ENCODE data around the gene SMYD1.

SMYD1 gene

DNA sequence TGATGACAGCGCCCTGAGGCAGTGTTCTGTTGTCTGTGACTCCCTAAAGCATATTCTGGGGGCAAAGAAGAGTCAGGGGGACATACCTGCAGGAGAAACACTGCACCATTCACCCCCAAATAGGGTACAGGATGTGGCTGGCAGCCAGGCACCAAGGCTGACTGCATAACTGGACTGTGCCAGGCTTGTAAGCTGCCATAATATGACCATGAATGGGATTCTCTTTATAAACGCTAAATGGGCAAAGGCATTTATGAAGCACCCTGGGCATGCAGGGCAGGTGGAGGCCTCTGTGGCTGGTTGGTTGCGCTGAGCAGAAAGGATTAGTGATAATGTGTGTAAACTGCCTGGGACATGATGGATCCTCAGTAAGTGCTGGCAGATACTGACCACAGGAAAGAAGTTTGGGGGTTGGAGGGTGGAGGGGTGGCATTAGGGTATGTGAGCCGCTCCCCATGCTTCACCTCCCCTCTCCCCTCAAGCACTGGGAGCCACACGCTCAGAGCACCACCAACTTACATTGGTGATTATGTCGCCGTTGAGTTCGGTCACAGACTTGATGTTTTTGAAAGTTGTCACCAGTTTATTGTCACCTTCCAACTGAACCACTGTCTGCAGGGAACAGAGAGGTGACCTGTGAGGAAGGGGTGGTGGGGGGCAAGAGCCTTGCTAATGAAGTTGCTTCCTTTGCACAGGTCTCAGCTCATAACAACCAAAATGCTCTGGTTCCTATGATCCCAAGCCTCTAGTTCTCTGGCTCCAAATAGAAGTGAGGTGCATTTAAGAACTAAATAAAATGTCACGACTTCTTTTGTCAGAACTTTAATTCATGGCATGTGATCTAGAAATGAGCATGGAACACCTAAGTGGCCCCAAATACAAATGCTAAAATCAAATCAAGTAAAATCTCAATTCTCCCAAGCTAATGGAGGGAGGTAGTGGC is 56.6 kb downstream of the SMYD1 start:
- no peak for DNase-seq

DNA sequence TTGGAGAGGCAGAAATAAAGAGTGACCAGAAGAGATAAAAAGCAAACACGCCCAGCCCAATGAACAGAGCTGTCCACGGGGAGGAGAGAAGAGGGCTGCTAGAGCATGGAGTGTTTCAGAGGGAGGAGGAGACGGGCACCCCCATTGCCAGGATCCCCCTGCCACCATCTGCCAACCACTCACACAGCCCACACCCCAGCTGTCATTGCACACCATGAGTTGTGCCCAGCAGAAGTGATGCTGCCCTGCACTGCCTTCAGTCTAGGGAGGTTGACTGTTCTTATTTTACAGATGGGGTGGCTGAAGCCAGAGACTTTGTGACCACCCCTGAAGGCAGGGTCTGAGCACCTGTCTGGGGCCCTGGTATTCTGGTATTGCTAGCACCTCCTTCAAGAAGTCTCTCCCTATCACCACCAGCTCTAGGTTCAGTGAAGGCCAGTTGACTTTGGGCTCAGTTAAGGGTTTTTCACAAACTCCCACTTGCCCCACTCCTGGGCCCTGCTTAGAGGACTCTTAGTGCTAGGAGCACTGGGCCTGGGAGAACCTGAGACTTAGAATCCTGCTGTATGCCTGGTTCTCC is 57.8 kb downstream of the SMYD1 start:
- DNase-seq, result no peak

DNA sequence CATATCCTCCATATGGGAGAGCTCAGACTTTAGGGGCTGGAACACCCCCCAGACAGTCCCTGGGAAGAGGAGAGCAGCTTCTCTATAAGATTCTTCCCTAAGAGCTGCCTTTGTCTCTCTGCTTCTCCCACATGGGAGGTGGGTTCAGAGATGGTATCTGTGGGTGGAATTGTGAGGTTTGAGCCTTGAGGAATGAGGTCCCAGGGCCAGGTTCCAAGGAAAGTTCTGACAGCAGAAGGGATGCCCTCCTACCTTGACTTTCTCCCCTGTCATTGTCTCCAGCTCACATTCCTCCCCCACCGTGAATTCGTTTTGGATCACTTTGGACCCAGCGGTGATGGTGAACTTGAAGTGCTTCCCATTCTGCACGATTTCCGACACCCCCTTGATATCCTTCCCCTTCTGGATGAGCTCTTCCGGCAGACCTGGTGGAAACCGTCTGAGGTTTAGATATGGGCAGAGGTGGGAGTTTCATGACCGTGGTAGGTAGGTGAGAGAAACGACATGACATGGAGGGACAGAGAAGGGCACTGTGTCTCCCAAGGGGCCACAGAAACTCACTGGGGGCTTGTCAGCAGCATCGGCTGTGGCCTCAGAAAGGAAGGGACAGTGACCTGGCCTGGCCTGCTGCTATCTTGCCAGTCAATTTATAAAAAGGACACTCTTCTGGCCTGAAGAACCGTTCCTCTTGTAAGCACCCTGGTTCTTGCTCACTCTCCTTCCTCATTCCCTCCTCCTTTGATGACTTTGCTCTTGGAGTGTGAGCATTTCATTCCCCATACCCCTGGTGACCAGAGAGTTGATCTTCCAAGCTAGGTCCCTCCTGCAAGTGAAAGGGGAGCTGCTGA is 58.5 kb downstream of the SMYD1 start:
- DNase-seq, result no peak

DNA sequence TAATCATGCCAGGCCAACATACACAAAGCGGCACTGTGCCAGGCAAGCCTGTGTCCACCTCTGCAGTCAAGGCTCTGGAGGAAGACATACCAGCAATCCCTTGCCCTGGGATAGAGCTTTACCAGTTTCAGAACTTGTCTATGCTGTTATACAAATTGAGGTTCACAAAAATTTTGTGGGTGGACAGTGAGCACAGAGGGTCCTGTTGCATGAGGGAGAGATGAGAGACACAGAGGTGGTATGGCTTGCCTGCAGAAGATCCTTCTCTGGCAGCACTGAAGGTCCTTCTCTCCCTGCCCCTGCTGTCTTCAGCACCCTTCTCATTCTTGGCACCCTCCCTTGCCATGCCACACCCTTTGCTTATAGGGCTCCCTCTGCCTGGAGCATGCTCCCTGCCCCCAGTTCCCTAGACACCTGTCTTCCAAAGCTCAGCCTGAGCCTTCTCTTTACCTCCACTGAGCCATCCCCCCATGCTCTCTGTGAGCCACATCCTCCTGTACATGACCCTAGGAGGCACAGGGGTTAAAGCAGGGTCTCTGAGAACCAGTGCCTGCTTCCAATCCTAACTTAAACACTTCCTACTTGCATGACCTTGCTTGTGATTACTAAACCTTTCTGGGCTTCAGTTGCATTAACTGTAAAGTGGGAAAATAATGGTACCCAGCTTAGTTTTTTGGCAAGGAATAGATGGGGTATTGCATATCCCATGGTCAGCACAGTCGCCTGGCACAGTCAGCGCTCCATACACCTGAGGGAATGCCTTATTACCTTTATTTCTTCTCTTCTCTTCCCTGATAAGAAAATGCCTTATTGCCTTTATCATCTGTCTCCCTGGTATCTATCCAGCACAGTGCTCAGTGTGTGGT is 59.4 kb downstream of the SMYD1 start:
- no peak for DNase-seq

DNA sequence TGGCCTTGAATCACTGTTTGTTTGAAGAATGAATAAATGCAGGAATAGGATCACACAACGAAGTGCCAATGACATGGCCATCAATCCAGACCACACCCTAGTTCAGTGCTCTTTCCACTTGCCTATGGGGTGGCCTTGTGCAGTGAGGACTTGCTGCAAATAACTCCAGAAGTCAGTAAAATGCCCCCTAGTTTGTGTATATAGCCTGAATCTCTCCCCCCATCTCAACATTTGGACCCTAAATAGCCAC is 59.9 kb downstream of the SMYD1 start:
- no peak for DNase-seq

DNA sequence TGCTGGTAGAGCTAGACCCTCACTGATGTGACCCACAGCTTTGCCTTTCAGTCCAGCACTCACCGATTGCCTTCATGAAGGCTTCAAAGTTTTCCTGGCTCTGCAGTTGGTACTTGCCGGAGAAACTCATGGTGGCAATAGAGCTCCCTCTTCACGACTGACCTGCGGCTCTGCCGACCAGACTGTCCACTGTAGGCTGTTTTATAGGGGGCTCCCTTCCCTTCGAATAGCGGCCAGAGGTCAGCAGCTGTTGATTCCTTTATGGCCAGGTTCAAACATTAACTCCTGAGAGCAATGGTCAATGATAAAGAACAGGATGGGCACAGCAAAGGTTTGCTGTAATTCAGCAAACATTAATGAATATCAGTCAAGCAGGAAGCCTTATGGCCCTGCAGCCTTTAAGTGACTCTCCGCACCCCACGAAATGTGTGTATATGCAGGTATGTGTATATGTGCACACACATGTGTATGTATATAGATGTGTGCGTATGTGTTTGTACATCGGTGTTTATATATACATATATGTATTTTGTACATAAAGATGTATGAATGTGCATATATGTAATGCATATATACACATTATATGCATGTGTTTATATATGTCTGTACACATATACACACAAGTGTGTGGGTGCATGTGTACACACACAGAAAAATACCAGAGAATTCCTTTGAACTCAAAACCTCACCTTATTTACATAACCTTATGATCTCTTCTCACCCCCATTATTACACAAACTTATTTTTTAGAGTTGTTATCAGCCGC is 60.4 kb downstream of the SMYD1 start, which contains the start of gene FABP1:
Gene FABP1, minus strand, starts transcription at position 175 of the 766 bp plus-strand sequence. Its CDS starts 45 bp downstream, at position 130.
- no peak for DNase-seq

DNA sequence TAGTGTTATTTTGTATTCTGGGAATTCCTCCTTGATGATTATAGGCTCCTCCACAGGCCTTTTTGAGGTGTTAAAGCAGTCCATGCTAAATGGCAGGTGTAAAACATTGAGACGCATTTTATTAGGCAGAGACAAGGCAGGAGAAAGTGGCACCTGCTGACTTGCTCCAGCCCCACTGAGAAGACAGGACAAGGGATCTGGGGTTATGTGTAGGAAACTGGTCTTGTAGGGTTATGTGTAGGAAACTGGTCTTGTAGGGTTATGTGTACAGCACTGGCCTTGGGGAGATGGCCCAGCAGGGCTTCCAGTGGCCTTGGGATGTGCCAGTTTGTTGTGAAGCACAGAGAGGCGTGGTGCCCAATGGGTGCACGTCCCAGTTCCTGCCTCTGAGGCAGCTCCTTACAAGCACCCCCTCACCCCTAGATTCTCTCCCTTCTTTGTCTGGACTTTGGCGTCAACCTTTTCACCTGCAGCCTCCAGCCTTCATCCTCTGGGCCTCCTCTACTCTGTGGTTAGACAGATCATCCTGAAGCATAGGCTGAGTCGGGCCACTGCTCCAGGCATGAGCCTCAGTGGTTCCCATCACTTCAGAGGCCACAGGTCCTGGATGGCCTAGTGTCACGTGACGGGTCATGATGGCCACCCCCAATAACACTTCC is 61.2 kb downstream of the SMYD1 start:
- no peak for DNase-seq

DNA sequence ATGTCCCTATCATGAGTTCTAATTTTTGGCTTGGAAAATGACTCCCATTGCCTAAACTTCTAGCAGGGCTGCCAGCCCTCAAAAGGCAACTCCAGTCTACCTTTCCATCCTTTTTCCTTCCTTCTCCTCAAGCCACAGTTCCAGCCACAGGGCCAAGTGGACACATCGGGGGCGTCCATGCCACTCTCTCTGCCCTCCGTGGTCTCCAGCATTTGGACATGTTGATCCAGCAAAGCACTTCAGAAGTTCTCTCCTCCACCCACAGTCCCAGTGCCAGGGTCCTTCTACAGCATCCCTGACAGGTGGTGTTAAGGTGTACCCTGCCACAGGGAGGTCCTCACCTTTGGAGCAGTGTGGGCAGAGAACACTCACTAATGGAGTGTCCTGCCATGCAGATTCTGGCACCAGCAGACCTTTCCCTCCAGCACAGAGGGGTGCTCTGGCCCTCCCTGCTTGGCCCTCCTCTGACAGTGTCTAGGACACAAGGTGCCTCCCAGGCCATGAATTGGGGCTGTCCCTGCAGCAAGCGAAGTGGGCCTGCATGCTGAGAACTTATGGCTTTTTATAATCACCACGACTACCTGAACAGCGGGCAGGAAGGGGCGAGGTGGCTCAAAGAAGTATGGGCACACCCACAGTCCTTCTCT is 61.8 kb downstream of the SMYD1 start:
- DNase-seq, result no peak

DNA sequence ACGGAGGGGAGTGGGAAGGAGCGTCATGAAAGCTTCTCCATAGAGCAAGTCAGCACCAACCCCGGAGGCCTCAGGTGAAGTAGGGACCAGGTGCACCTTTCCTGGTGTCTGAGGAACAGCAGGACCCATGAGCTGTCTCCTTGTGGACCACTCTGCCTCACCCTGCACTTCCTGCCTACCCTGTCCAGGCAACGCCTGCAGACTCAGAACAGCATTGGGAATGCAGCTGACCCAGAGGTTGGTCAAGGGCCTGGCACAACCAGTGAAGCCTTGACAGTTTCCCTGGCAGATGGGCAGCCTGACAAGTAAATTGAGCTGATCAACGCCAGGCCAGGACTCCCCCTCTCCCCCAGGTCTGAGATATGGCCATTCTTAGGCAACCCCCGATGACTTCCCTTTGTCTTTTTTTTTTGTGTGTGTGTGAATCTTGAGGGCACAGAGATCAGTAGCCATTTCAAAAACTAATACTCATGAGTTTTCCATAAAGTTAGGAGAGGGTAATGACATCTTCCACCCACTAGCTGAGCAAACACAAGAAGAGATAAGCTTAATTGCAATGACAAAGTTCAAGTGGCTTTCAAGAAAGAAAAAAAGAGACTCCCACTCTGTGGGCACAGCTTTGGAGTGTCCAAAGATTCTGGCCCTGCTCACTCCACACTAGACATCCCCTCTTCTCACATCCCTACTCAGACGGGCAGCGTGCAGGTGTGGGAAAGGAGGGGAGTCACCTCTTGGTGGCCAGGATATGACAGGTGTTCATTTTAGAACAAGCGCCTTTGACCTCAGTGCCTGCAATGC is 63.8 kb downstream of the SMYD1 start:
- no peak for DNase-seq

DNA sequence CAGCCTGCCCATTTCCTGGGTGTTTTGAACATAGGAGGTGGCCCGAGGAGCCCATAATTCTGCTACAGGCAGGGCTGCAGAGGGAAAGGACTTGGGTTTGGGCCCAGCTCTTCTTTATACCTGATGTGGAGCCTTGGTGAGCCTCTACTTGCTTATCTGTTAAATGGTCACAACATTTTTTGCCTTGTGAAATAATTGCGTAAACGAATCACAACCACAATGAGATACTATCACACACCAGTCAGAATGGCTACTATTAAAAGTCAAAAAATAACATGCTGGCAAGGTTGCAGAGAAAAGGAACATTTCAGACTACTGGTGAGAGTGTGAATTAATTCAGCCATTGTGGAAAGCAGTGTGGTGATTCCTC is 64.4 kb downstream of the SMYD1 start:
- no peak for DNase-seq

DNA sequence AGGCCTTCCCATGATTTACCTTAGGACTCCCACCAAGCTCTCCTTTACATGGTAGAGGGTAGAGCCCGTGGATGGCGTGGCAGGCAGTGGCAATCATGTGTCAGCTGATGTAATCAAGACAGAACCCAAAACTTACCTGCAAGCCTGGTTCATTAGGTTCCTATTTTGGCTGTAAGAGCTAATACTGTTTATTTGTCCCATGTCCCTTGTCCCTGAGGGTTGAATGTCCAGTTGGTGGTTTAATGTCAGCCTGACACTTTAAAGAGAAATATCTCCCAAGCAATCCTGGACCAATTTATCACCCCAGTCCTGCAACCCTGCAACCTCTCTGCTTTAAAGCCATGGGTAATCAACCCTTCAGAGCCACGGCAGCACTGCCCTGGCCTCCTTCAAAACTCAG is 66.2 kb downstream of the SMYD1 start:
- no peak for DNase-seq

DNA sequence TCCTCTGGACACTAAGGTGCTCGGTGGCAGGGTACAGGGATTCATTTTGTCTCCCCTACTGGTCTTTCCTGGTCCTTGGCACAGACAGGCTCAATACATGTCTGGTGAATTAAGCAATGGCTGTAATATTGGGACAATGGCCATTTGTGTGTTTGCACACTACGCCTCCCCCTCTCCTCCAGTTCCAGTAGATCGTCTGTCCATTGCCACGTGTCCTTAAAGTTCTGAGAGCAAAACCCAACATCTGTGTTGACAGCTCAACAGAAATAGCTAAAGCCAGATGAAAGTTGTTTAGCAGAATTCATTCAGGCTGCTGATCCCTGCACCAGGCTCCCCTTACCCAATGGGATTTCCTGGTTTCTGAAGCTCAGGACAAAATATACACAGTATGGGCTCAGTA is 69.2 kb downstream of the SMYD1 start:
- DNase-seq, result no peak

DNA sequence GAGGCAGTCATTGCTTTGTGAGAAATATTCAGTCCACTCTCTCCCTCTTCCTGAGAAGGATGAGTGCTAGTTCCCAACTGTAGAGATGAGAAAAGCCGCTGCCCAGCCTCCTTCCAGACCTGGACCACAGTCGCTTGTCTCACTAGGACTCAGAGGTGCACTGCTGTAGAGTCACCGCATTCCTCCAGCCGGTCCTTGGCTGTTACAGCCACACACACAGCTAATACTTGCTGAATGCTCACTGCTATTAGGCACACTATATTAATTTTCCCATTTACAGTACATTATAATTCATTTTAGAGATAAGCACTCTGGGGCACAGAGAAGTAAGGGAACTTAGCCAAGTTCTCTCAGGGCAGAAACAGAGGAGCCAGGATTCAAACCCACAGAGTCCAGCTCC is 70.2 kb downstream of the SMYD1 start:
- no peak for DNase-seq

DNA sequence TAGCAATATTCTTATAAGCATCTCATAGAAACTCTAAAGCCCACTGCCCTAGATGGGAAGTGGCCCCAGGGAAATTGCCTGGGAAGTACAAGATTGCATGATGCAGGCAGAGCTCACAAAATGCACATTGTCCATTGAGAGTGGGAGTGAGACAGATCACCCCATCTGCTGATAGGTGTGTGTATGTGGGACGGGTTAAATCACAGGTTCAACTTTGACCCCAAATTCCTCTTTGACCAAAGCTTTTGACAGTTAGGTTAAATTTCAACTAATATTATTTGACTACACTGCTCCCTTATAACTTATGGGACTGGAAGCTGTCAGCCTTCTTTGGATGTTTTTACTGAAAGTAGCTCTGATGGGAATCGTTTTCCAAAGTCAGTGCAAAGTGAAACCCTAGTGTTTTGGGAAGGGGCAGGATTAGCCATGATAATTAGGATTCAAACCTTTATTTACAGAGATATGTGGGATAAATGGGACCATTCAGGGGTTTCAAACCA is 71.6 kb downstream of the SMYD1 start:
- no peak for DNase-seq

DNA sequence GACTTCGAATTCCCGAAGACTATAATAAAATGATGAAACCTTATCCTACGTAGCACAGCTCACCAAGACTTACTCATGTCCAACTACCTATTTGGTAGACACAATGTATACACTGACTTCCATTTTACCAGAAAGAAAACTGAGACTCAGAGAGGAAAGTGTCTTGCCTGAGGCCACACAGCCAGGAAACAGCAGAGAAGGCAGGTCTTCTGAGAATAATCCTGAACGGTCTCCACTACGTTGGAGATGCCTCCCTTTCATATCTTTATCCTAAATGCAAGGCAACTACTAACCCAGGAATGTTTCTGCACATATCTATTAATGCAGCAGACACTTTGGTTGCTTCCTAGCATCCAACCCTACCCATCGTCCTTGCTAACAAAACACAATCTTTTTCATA is 72.2 kb downstream of the SMYD1 start:
- DNase-seq, result no peak

DNA sequence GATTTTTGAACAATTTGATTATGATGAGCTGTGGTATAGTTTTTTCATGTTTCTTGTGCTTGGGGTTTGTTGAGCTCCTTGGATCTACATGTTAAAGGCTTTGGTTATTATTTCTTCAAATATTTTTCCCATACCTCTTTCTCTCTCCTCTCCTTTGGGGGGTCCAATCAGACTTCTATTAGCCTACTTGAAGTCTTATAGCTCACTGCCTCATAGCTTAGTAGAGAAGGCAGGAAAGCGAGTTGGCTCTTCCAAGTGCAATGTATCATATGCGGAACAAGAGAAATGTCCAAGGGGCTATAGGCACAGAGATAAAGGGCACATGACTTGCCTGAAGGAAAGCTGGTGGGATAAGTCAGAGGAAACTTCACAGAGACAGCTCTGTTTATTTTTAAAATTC is 74.3 kb downstream of the SMYD1 start:
- no peak for DNase-seq

DNA sequence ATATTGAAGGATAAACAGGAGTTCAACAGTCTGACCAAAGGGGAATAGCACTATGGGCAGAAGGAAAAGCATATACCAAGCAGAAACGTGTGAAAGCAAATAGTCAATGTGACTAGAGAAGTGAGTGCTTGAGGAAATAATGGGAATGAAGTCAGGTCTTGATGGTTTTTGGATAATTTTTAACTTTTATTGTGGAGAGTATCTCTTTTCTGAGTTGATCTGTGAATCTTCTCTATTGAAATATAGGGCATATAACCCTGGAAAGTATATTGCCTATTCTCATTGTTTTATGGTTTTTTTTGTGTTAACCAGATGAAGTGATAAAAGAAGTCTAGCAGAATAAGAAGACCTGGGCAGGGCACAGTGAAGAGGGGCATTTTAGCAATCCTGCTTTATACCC is 76.6 kb downstream of the SMYD1 start:
- DNase-seq, result no peak

DNA sequence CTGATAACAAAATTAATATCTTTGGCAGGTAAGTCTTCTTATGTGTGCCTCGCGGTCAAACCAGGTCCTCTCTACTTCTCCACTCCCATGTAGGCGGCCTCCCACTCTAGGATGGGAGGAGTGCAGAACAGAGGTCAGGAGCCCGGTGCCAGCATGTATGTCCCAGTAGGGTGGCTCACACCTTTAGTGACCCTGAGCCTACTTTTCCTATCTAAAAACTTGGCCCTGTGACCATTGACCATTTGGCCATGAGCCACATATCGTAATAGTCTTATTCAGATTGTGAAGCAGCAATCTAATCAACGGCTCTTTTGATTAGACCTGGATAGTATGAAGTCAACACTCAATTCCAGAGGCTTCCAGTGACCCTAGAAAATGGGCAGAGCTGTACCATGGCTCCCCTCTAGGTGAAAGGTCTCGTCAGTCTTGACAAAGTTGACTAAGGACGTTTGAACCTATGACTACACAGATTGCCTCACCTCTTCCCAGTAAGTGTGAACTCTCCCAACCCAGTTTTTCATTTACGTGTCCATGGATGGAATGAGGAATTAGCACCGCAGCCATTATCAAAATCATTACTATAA is 77.4 kb downstream of the SMYD1 start:
- DNase-seq, result no peak

DNA sequence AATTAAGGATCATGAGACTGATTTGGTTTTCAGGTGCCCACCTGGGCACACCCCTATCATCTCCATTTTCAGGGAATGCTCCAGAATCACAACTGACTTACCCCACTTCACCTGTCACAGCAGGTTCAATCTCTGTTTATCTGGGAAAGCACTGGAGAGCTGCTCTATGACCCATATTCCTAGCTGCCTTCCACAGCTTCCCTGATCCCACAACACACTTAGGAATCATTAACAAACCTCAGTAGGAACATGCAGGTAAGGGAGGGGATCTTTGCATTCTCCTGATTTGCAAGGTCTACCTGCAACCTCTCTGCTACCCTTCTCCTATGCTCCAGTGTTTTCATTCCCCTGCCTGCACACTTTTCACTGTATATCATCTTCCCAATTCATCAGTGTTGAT is 79.0 kb downstream of the SMYD1 start:
- no peak for DNase-seq

DNA sequence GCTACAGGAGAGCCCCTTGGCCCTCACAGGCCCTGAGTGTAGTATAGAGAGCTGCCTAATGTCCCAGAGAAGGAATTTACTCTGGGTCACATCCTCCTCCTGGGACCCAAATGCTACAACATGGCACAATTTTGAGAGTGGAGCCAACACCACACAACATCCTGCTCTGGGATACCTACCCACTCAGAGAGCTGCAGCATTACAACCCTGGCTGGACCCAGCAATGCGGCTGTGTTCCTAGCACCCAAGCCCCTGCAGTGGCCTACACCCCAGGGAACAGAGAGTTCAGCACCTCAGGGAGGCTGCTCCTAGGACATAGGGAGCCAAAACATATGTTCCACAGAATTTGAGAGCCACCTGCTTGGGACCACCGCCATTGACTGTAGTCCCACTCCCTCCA is 79.5 kb downstream of the SMYD1 start:
- no peak for DNase-seq
